C4-2B (cell line): Measurements from ENCODE around the gene OR4D11.

ENCODE experiments used
- CTCF ChIP-seq: fragments of 450-650 bp; conservative IDR thresholded peaks from 2 replicates; pipeline ENCODE4 v1.5.1; 2017; ENCODE audit warnings: mild to moderate bottlenecking
- ZFX ChIP-seq: fragments of 450-650 bp; IDR thresholded peaks from 2 replicates; pipeline ENCODE4 v1.6.1; 2017

DNA sequence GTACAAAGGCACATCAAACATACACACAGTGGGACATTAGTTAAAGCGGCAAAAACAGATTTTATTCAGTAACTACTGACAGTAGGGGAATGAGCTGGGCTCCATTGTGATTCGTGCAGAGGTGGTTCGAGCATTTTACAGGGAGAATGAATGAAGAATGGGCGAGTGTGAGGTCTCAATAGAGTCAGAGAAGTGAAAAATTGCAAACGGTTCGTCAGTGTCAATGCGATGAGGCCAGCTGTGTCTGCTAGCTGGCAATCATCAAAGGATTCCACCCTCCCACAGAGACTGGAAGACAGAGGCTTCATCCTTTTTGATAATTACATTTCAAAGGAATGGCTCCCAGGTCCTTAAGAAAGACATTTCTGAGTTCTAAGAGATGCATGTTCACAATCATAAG is 25.3 kb downstream of the OR4D11 start:
- no peak for TF ChIP-seq CTCF
- TF ChIP-seq ZFX = no peak
